GM19025 (cell line): ENCODE results near the gene RNF5.

Experiments used
- ATAC-seq: cut with Tn5 transposase; IDR thresholded peaks from one replicate; pipeline ENCODE4 v1.9.1; 2021; ENCODE audit warnings: mild to moderate bottlenecking, low read depth, moderate library complexity; ENCODE audit not compliant: unreplicated experiment

Gene RNF5

DNA sequence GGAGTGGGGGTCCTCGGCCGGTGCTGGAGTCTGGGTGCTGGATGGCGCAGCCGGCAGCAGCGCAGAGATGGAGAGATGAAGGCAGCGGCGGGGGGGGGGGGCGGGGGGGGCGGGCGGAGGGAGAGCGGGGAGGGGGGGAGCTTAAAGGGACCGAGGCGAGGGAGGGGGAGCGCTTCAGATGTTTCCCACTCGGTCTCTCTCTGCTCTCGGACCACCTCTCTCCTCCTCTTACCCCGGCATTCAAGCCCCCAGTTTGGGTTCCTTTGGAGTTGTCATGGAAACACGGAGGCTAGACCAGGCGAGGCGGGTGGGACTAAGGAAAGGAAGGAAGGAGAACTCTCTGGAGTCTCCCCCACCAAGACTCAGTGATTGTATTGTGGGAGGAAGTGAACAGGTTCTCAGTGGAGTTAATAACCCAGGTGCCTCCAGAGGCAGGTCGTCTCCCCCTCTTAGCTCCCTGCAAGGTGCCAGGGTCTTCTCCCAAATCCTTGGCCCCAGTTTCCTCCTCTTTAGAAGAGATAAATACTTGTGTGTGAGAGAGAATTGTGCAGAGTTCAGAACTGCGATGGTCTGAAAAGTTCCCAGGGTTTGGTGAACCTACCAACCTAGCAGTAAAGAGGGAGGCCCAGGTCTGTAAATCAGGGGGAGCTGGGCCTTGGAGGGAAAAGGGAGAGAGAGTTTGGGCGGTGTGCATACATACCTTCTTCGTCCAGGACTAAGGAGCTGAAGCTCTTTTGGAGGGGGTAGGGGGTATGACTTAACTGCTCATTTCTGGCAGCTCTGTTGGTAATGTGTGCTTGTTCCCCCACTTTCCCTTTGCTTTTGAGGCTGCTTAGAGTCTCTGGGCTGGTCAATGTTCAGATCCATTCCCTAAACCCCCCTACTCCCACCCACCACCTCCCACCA, 26.1 kb upstream of the RNF5 start, which contains the start of gene PRRT1:
Gene PRRT1 (minus strand): TSS at position 77 of the 906 bp plus-strand sequence. CDS start 112 bp downstream, outside the sequence.
- no peak for ATAC-seq

DNA sequence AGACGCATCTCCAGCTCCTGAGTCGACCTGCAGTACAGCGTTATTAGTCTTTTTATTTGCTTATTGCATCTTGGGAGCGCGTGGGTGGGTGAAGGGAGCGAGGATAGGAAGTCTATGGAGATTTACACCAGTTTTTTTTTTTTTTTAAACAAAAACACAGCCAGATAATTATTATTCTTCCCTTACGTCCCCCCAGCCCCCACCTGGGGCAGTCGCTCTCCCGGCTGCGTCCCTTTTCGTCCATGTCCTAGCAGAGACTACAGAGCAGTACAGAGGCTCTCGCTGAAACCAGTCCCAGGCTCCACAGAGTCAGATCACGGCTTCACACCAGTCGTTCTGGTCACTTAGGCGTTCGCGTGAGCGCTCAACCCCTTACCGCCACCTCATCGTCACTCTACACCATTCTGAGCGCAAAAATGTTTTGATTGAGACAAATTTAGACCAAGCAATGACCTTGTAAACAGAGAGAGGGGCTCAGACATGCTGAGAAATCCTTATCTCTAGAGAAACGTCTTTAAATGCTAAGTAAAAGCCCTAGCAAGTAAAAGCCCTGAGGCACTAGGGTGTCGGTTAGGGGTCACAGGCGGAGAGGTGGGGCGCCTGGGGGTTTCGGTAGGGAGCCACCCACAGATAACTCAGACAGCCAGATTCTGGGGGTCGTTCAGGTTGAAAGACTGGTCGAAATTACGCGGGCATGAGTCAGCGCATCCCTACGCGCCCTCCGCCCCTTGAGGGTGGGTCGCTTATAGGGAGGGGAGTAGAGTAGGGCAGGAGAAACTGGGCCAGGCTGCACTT, 25.2 kb upstream of the RNF5 start:
- no peak for ATAC-seq

DNA sequence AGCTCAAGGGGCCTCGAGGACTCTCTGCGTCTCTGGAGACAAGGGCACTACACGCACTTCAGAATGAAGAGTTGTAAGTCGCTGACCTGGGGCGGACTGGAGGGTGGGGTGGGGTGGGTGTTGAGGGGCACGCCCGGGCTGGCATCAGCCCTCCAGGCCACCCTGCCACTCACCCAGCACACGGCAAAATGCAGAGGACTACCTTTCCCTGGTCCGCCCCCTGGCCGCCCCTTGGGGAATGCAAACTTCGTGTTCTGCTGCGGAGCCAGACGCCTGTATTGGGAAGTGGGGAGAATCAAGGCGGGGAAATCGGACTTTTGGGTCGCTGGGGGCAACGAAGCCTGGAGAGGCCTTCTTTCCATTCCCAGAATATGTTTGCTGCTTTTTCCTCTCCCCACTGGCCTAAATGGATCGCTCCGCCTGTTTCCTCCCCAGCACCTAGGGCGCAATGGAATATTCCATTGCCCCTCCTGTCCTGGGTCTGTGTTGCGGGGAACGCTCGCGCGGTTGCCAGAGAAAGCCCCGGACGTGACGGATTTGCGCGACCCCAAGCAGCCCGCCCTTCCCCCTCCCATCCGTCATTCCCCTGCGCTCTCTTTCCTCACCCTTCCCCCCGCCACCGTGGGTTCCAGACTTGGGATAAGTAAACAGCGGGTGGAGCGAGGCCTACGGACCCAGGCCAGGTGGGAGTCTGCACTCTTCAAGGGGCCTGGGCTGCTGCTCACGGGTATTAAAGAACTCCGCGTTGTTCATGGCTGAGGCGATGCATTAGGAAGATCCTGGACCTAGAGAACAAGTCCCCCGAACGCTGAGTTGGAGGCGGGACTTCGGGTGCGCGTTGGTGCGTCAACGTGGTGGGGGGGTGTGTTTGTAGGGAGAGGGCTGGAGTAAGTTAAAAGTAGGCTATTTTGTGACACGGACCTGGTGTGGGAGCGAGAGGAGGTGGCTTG, 24.4 kb upstream of the RNF5 start, which contains the start of gene PPT2:
Gene PPT2 (plus strand): TSS at position 578 of the 950 bp plus-strand sequence. CDS start 454 bp downstream, outside the sequence.
- no peak for ATAC-seq

DNA sequence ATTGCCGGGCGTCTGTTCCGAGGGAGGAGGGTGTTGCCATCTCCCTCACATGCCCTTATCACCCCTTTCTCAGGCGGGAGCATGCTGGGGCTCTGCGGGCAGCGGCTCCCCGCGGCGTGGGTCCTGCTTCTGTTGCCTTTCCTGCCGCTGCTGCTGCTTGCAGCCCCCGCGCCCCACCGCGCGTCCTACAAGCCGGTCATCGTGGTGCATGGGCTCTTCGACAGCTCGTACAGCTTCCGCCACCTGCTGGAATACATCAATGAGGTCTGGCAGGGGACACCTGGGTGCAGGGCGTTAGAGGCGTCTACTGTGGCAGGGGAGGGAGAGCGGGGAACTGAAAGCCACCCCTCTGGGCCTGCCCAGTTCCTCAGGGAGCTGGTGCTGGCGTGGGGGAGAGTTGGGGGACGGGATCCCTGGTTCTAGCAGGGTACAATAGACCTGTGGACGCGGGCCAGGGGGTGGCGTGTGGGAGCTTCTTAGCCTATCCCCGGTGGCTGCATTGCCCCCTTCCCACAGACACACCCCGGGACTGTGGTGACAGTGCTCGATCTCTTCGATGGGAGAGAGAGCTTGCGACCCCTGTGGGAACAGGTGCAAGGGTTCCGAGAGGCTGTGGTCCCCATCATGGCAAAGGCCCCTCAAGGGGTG, 23.6 kb upstream of the RNF5 start:
- ATAC-seq = no peak

DNA sequence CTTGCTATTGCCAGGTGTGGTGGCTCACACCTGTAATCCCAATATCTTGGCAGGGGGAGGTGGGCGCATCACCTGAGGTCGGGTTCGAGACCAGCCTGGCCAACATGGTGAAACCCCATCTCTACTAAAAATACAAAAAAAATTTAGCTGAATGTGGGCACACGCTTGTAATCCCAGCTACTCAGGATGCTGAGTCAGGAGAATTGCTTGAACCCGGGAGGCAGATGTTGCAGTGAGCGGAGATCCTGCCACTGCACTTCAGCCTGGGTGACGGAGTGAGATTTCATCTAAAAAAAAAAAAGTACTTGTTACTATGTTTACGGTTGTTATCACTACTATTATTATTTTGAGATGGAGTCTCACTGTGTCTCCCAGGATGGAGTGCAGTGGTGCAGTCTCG, 21.3 kb upstream of the RNF5 start:
- no peak for ATAC-seq

DNA sequence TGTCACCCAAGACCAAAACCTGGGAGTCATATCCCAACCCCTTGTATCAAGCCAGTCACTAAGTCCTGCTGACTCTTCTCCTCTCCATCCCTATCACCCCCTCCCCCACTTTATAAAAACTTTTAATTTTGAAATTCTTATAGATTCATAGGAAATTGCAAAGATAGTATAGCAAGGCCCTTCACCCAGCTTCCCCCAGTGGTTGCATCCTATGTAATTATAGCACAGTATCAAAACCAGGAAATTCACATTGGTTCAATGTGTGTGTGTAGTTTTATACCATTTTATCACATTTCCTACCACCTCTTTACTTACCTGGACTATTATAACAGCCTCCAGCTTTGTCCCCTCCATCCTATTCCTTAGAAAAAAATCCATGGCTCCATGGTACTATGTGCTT, 20.2 kb upstream of the RNF5 start:
- no peak for ATAC-seq

DNA sequence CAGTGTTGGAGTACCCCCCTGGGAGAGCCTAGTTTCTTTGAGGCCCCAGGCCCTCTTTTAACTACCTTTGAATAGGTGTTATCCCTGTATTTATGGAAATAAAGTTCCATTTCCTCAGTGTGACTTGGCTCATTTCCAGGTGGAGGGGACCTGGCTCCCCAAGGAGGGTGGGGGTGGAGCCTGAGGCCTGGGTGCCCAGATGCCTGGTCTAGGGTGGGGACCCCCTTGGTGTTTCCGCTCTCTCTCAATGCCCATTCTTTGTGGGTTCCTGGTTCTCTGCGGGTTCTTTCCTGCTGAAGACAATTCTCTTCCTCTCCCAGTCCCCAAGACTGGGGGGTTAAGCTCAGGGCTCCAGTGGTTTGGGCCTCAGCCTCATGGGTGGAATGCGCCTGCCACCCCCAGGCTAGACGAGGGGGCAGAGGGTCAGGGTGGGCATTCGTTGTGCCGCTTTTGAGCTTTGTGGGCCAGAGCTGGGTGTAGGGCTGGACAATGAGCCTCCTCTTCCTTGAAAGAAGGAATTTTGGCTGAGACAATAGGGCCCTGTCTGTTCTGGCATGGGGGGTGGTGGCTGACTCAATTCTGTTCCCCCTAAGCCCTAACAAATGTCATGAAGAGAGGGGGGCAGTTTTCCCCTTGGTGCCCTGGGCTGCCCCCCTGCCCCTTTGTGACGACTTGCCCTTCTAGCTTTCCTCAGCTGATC, 14.5 kb upstream of the RNF5 start:
- ATAC-seq = no peak

DNA sequence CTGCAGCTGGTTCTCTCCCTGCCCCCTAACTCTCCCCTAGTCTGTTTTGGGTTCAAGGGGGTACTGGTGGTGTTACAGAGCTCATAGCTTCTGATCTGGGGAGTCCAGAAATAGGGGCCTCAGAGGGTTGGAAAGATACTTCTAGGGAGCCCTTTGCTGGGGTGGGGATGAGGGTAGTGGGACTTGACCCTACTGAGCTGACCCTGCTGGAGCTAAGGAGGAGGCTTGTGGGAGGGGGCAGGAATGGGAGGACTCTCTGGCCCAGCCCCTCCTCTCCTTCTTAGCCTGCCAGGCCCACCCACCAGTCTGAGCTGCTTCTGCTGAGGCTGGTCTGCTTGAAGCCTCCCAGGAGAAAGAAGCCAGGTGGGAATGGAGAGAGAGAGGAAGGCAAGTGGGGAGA, 13.9 kb upstream of the RNF5 start, which contains the start of gene EGFL8:
Gene EGFL8 (plus strand): TSS at position 301 of the 400 bp plus-strand sequence. CDS start 1,571 bp downstream, outside the sequence.
- ATAC-seq = no peak

DNA sequence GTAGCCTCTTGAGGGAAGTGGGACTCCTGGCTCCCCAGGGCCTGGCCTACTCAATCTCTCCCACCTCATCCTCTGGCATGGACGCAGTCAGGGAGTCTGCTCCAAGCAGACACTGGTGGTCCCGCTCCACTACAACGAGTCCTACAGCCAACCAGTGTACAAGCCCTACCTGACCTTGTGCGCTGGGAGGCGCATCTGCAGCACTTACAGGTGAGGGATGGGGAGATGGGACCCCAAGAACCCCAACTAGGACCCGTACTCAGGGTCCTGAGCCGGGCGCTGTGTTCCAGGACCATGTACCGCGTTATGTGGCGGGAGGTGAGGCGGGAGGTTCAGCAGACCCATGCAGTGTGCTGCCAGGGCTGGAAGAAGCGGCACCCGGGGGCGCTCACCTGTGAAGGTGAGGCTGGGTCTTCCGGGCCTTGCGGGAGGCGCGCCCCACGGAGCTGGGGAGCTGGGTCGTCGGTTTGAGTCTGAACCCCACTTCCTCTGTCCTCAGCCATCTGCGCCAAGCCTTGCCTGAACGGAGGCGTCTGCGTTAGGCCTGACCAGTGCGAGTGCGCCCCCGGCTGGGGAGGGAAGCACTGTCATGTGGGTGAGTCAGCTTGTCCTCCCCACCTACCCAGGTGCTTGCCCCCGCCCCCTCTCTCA, 11.7 kb upstream of the RNF5 start:
- ATAC-seq = no peak

DNA sequence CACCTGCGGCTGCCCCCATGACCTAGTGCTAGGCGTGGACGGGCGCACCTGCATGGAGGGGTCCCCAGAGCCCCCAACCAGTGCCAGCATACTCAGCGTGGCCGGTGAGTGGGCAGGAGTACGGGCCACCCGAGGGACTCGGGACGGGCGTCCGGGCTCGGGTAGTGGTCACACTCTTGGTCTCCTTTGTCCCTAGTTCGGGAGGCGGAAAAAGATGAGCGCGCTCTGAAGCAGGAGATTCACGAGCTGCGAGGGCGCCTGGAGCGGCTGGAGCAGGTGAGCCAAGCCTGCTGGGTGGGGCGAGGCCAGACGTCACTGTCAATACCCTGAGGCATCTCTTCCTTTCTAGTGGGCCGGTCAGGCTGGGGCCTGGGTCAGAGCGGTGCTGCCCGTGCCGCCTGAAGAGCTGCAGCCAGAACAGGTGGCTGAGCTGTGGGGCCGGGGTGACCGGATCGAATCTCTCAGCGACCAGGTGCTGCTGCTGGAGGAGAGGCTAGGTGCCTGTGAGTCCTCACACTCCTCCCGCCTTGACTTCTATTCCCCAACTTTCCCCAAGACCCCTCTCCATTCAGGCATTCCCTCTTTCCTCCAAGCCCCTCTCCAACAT, 10.9 kb upstream of the RNF5 start:
- ATAC-seq = no peak

DNA sequence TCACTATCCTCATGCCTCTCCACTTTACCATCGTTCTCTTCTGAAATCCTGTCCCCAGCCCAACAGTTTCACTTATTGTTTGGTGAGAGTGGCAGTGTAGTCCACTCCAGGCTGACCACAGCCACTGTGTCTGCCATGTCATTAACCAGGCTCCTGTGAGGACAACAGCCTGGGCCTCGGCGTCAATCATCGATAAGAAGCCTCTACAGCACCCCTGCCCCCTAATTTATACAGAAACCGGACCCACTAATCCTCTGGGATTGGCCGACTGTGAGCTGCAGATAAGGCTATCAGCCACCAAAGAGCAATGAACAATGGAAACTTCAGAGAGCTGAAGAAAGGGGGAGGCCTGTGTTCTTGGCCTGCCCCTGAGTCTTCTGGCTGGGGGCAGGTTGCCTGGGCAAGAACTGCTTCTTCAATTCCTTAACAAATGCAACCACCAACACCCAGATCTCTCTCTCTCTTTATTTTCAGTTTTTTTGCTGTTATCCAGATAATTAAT, 10.4 kb upstream of the RNF5 start:
- ATAC-seq = no peak

DNA sequence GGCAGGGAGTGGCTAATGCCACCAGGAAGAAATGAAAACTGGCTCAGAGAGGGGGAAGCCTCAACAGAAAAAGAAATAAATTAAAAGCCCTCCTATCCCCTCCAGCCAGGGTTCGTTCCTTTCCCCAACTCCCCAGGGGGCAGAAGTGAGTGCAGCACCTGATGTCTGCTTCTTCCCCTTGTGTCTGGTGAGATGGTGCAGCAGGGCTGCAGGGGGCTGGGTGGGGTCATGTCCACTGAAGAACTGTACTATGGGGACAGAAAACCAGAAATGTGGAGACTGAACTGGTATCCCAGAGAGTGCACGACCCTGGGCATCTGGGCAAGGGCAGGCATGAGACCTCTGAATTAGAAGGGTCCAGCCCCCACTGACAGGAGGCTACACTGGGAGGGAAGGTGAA, 9.9 kb upstream of the RNF5 start:
- no peak for ATAC-seq

DNA sequence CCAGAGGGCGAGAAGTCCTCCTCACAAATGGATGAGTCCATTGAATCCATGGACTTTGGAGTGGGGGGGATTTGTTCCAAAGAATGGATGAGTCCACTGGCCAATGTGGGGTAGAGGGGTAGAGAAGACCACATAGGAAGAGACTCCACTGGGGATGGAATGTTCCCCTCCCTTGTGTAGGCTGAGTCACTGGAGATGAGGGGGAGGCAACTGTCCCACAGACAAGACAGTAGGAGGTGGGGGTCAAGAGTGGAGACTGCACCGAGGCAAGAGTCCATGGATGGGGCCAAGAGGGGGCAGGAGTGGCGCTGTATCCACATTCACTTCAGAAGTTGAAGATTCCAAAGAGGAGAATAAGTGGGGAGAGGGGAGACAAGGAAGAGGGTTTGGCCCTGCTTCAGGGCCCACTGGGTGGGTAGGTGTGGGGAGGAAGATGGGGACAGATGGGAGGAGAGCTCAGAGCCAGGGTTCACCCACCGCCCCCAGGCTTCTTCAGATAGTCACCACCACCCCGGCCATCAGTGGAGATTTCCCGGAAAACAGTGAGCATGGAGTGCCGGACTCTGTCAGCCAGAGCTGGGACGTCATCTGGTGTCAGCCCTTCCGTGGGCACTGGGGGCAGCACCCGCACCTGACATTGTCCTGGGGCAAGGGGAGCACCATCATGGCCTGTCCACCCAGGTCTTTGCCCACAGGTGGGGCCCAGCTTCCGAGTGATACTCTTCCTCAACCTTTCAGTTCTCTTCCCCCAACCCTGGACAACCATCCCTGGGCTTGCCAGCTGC, 9.2 kb upstream of the RNF5 start:
- no peak for ATAC-seq

DNA sequence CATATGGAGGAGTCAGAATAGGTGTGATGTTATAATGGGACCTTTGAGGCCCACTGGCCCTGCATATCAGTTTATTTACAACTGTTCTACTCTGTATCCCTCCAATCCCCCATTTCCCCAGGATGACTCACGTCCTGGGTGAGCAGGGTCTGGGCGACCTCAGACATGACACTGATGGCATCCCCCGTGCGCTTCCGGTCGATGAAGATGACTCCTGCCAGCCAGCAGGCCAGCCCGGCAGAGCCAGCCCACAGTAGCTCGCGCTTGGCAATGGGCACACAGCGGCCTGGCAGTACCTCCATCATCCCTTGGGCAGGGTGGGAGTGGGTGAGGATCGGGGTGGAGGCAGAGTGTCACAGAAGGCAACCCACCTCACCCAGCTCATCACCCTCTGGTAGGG, 7.9 kb upstream of the RNF5 start:
- ATAC-seq = no peak

DNA sequence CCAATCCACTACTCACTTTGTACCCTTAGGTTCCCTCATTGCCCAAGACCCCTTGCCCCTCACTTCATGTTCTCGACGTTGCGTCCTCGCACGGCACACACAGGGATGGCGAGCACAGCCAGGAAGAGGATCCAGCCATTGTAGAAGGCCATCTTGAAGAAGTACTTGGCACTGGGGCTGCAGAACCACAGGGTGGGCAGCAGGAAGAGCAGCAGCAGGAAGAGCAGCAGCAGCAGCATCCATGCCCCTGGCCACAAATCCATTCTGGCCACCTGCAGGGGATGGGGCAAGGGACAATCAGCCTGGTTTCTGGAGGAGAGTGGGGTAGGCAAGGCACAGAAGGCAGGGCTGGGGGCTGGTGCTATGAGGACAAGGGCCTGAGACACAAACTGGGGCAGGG, 7.0 kb upstream of the RNF5 start:
- ATAC-seq = no peak

DNA sequence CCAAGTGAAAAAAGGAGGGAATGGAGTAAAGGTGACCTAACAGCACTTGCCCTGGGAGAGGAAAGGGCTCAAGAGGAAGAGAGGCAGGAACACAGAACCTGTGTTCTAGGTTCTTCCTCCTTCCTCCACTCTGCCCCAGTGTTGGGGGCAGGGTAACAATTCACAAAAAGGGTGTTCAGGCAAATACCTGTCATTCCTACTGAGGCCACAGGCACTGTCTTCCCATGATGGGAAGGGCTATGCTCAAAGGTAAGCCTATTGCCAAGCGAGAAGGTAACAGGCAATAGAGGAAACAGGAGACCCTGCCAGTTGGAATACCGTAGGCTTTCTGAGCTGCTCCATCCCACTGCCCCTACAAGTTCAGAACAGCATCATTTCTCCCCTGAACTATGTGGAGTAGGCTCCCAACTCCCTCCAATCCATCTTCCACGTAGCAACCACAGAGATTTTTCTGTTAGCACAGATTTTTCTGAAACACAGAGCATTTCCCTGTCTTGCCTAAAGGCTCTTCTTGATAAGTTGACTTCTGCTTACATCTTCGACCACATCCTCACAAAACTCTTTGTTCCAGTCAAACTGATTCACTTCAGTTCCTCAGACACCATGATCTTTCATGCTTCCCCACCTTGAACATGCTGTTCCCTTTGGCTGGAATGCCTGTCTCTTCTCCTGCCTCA, 5.0 kb upstream of the RNF5 start:
- ATAC-seq = no peak

DNA sequence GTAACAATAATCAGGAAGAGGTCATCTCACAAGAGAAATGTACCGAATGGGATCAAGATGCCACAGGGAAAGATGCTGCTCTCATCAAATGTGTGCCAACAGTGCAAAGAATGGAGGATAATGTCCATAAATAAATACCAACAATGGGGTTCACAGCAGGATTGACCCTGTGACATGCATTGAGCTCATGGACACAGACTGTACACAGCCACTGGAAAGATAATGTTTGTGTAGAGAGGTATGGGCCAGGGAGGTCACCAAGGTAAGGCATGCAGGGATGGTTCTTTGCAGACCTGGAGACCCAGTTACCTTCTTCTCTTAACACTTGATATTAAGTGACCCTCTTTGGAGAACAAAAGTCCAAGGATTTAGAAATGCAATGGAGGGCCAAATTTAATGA, 3.8 kb upstream of the RNF5 start:
- ATAC-seq = no peak
